Left hindlimb (tissue), 1 donor: ENCODE measurements around the gene SLC41A2.
"Not testable (repeated sequence)": the region's sequence is repeated elsewhere in the genome, so short reads cannot be mapped to it uniquely, and the experiment has no call there.

ENCODE experiments used
- DNase-seq: peaks from one replicate; pipeline ENCODE4 v3.0.0-alpha.2; 2018

SLC41A2 gene, protein sequence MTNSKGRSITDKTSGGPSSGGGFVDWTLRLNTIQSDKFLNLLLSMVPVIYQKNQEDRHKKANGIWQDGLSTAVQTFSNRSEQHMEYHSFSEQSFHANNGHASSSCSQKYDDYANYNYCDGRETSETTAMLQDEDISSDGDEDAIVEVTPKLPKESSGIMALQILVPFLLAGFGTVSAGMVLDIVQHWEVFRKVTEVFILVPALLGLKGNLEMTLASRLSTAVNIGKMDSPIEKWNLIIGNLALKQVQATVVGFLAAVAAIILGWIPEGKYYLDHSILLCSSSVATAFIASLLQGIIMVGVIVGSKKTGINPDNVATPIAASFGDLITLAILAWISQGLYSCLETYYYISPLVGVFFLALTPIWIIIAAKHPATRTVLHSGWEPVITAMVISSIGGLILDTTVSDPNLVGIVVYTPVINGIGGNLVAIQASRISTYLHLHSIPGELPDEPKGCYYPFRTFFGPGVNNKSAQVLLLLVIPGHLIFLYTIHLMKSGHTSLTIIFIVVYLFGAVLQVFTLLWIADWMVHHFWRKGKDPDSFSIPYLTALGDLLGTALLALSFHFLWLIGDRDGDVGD

DNA sequence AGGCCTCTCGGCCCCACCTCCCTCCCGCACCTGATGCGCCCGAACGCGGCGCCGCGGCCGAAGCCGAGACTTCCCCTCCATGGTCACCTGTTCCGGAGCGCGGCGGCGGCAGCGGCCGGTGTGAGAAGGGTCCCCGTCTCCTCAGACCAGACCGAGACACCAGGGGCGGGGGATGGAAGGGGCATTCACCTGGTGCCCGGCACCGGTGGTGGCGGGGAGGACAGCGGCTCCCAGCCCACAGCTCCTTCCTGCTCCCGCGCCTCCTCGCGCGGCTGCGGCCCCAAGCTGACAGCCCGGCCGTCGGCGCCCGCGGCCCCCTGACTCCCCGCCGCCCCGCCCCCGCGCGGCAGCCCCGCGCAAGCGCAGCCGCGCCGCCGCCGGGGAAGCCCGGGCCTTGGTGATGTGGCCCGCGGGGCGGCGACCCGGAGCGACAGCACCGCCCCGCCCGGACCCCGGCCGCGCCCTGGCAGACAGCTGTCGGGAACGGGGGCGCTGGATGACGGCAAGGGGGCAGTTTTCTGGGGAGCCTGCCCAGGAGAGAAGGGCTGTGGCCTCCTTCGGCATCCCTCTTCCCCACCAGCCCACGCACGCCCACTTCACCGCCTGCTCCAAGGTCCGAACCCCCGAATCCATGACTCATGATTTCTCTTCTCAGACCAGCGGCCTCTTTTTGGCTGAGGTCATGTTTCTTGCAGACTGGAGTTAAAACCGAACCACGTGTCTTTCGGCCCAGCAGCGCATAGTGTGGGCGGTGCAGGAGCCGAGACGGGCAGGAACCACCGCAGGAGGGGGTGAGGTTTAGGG lies at the start of gene SLC41A2:
SLC41A2 (minus strand) TSS at position 290 of the 804 bp plus-strand sequence. CDS start 29,763 bp downstream, outside the sequence.
- peak; percentile 85 for DNase-seq

- no peak for DNase-seq
These were observed 43.4 kb upstream of the SLC41A2 start for GRCh38 chr12:105001476-105001875.

GRCh38 chr12:104999347-104999685 lies 41.2 kb upstream of the SLC41A2 start:
- DNase-seq, result no peak

- no peak for DNase-seq
These were observed 40.6 kb upstream of the SLC41A2 start for GRCh38 chr12:104998423-104999346.

DNA sequence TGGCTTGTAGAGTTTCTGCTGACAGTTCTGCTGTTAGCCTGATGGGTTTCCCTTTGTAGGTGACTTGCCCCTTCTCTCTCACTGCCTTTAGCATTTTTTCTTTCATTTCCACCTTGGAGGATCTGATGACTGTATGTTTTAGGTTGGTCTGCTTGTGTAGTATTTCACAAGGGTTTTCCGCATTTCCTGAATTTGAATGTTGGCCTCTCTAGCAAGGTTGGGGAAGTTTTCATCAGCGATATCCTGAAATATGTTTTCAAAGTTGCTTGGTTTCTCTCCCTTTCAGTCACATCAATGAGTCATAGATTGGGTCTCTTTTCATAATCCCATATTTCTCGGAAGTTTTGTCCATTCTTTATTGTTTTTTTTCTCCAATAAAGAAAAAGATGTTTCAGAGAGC lies 39.5 kb upstream of the SLC41A2 start:
- no peak for DNase-seq

- DNase-seq, result no peak
These were observed 36.2 kb upstream of the SLC41A2 start for GRCh38 chr12:104994336-104994735.

DNA sequence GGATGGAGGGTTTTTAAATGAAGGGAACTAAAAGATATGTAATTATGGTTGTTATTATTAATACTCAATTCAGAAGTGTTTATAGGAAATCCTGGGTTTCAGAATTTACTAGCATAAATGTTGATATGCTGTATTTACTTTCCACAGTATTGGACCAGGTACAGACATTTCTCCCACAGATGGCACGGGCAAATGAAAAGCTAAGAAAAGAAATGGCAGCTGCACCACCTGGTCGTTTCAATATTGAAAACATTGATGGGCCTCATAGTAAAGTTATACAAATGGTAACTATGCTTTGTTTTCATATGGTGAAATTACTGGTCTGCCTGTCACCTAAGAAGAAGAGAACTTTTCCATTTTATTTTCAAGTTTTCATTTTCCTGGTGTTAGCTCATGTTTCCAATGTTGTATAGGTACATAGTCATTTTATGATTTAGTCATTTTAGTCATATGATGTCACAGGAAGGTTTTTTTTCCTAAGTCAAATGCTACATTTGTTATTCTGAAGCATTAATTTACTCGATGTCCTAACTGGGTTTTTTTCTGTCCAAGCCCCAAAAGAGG lies 33.6 kb upstream of the SLC41A2 start:
- DNase-seq, result no peak

- no peak for DNase-seq
These were observed 32.9 kb upstream of the SLC41A2 start for GRCh38 chr12:104990950-104991349.

DNA sequence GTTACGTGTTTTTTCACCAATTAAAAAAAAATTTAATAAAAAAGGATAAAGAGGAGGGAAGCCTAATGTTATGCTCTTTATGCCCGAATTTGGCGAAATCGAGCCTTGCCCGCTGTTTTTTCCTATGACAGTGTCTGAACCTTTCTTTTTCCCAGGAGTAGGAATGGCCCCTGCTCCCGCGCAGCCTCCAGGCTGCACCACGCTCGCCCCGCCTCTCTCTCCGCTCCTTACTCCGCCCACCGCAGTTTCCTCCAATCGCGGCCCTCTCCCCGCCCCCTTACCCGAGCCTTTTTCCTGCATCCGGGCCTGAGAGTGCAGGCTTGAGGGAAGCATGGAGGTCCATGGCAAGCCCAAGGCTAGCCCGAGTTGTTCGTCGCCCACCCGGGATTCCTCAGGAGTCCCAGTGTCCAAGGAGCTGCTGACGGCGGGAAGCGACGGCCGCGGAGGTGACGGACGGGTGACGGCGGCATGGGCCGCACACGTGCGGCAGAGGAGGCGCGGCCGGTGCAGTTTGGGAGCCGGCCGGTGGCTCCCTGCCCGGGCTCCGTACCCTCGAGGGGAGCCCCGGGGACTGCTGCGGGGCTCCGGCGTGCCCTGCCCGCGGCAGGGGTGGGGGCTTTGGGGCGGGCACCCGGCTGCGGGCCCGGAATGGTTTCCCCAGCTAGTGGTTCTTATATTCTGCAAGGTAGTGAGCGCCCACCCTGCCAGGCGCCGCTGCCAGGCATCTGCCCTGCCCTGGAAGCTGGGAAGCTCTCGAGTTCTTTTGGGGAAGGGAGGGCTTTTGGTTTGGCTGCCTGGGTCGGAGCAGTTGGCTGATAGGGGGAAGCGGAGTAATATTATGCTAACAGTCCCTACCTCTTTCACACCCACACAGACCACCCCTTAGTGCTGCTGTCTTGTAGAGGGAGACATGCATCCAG lies 28.2 kb upstream of the SLC41A2 start, which contains the start of gene NOPCHAP1:
NOPCHAP1 (plus strand) TSS at position 295 of the 920 bp plus-strand sequence; CDS start at position 332, 37 bp downstream.
- peak; percentile 93 for DNase-seq

- no peak for DNase-seq
These were observed 27.1 kb upstream of the SLC41A2 start for GRCh38 chr12:104985206-104985605.

GRCh38 chr12:104977688-104978087 lies 19.6 kb upstream of the SLC41A2 start:
- not testable (repeated sequence) for DNase-seq

DNA sequence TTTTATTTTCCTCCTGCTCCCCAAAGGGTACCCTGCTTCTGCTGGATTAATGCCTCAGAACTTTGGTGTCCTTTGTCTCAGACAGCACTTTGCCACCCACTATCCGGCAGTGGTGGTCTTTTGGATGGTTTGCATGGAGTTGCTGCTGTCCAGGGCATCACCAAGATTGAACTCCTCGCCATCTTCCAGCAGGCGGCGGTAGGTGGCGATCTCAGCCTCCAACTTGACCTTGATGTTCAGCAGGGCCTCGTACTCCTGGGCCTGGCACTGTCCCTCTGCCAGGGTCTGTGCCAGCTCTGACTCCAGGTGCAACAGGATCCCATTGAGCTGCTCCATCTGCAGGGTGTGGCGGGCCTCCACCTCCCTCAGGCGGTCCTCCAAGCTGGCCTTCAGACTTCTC lies 18.6 kb upstream of the SLC41A2 start:
- no peak for DNase-seq

- DNase-seq, result no peak
These were observed 17.7 kb upstream of the SLC41A2 start for GRCh38 chr12:104975587-104976343.

GRCh38 chr12:104974626-104975290 lies 16.7 kb upstream of the SLC41A2 start:
- no peak for DNase-seq

DNA sequence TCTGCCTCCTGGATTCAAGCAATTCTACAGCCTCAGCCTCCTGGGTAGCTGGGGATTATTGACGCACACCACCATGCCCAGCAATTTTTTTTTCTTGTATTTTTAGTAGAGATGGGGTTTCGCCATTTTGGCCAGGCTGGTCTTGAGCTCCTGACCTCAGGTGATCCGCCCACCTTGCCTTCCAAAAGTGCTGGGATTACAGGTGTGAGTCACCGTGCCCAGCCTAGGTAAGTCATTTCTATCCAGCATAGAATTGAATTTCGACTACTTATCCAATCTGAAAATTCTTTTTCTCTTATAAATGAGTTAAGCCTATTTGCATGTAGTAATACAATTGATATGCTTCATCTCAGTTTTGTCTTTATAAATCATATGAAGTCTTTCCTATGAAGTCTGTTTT lies 15.2 kb upstream of the SLC41A2 start:
- no peak for DNase-seq

- DNase-seq, result no peak
These were observed 13.2 kb upstream of the SLC41A2 start for GRCh38 chr12:104971306-104971705.

GRCh38 chr12:104969343-104969742 lies 11.3 kb upstream of the SLC41A2 start:
- no peak for DNase-seq

- no peak for DNase-seq
These were observed 8.6 kb upstream of the SLC41A2 start for GRCh38 chr12:104966677-104967076.

- DNase-seq, result no peak
These were observed 6.7 kb upstream of the SLC41A2 start for GRCh38 chr12:104964856-104965205.
